ENCODE measurements around the gene ASNSD1.

Gene ASNSD1

GRCh38 chr2:189661148-189661956, at the start of gene ASNSD1:
Gene ASNSD1, plus strand, starts transcription at chr2:189661459. Its CDS starts 4,674 bp downstream, at chr2:189666133.
- peak; percentile 95 to 97 for DNase-seq (ENCODE audit: low read depth in 2 of 2, low spot score in 1 of 2)

- DNase-seq (ENCODE audit: low read depth in 2 of 2, low spot score in 1 of 2) = no peak
Measured at GRCh38 chr2:189613077-189613636, 48.1 kb upstream of the ASNSD1 start.

- no peak for DNase-seq (ENCODE audit: low read depth in 2 of 2, low spot score in 1 of 2)
Measured at GRCh38 chr2:189613650-189614420, 47.4 kb upstream of the ASNSD1 start.

- DNase-seq (ENCODE audit: low read depth in 2 of 2, low spot score in 1 of 2) = no peak
Measured at GRCh38 chr2:189614585-189614984, 46.7 kb upstream of the ASNSD1 start.

GRCh38 chr2:189618197-189618596, 43.1 kb upstream of the ASNSD1 start:
- DNase-seq (ENCODE audit: low read depth in 2 of 2, low spot score in 1 of 2) = no peak

- no peak for DNase-seq (ENCODE audit: low read depth in 2 of 2, low spot score in 1 of 2)
Measured at GRCh38 chr2:189621781-189622180, 39.5 kb upstream of the ASNSD1 start.

- DNase-seq (ENCODE audit: low read depth in 2 of 2, low spot score in 1 of 2) = no peak
Measured at GRCh38 chr2:189623049-189623448, 38.2 kb upstream of the ASNSD1 start.

GRCh38 chr2:189624648-189625355, 36.5 kb upstream of the ASNSD1 start:
- no peak for DNase-seq (ENCODE audit: low read depth in 2 of 2, low spot score in 1 of 2)

GRCh38 chr2:189625636-189626035, 35.6 kb upstream of the ASNSD1 start:
- no peak for DNase-seq (ENCODE audit: low read depth in 2 of 2, low spot score in 1 of 2)

GRCh38 chr2:189627789-189628188, 33.5 kb upstream of the ASNSD1 start:
- no peak for DNase-seq (ENCODE audit: low read depth in 2 of 2, low spot score in 1 of 2)

GRCh38 chr2:189628817-189629530, 32.3 kb upstream of the ASNSD1 start:
- no peak for DNase-seq (ENCODE audit: low read depth in 2 of 2, low spot score in 1 of 2)

- no peak for DNase-seq (ENCODE audit: low read depth in 2 of 2, low spot score in 1 of 2)
Measured at GRCh38 chr2:189629531-189630453, 31.5 kb upstream of the ASNSD1 start.

GRCh38 chr2:189631849-189632248, 29.4 kb upstream of the ASNSD1 start:
- DNase-seq (ENCODE audit: low read depth in 2 of 2, low spot score in 1 of 2) = no peak

GRCh38 chr2:189633392-189633811, 27.9 kb upstream of the ASNSD1 start:
- no peak for DNase-seq (ENCODE audit: low read depth in 2 of 2, low spot score in 1 of 2)

GRCh38 chr2:189635353-189635752, 25.9 kb upstream of the ASNSD1 start:
- DNase-seq (ENCODE audit: low read depth in 2 of 2, low spot score in 1 of 2) = no peak

- no peak for DNase-seq (ENCODE audit: low read depth in 2 of 2, low spot score in 1 of 2)
Measured at GRCh38 chr2:189638301-189639006, 22.8 kb upstream of the ASNSD1 start.

- no peak for DNase-seq (ENCODE audit: low read depth in 2 of 2, low spot score in 1 of 2)
Measured at GRCh38 chr2:189639007-189639609, 22.2 kb upstream of the ASNSD1 start.

- DNase-seq (ENCODE audit: low read depth in 2 of 2, low spot score in 1 of 2) = no peak
Measured at GRCh38 chr2:189641002-189641401, 20.3 kb upstream of the ASNSD1 start.

- DNase-seq (ENCODE audit: low read depth in 2 of 2, low spot score in 1 of 2) = no peak
Measured at GRCh38 chr2:189641590-189641989, 19.7 kb upstream of the ASNSD1 start.

Measured in stimulated activated CD8-positive, alpha-beta memory T cell treated with anti-CD3 and anti-CD28 coated beads, Interleukin-4, amount 100 ng/mL, for 4 hours (primary cell).